Measurements from ENCODE around the gene NR1H3.
A peak's percentile ranks its signal among the peaks of the same experiment; 100 is the strongest.

Gene NR1H3

GRCh38 chr11:47270331-47271271 lies 12.8 kb downstream of the NR1H3 start:
- TF ChIP-seq CTCF (conservative IDR thresholded peaks at IDR 0.05), result peak; percentile 39
- TF ChIP-seq ZFX (IDR thresholded peaks at IDR 0.05), result no peak
- peak overlapping the region; percentile 96 for H3K27ac ChIP-seq

GRCh38 chr11:47271328-47271727 lies 13.5 kb downstream of the NR1H3 start:
- TF ChIP-seq ZFX (IDR thresholded peaks at IDR 0.05), result no peak
- TF ChIP-seq CTCF (conservative IDR thresholded peaks at IDR 0.05), result no peak
- H3K27ac ChIP-seq, result no peak overlapping the region

GRCh38 chr11:47271961-47272661 lies 14.3 kb downstream of the NR1H3 start:
- no peak overlapping the region for H3K27ac ChIP-seq
- no peak for TF ChIP-seq CTCF (conservative IDR thresholded peaks at IDR 0.05)
- TF ChIP-seq ZFX (IDR thresholded peaks at IDR 0.05), result no peak

GRCh38 chr11:47272706-47273105 lies 14.9 kb downstream of the NR1H3 start:
- H3K27ac ChIP-seq, result no peak overlapping the region
- TF ChIP-seq ZFX (IDR thresholded peaks at IDR 0.05), result no peak
- TF ChIP-seq CTCF (conservative IDR thresholded peaks at IDR 0.05), result no peak

- TF ChIP-seq CTCF (conservative IDR thresholded peaks at IDR 0.05) (no peak), ZFX (IDR thresholded peaks at IDR 0.05) (no peak)
These were observed 16.9 kb downstream of the NR1H3 start for GRCh38 chr11:47274495-47275235.

GRCh38 chr11:47276923-47277322 lies 19.1 kb downstream of the NR1H3 start:
- H3K27ac ChIP-seq, result no peak overlapping the region
- no peak for TF ChIP-seq ZFX (IDR thresholded peaks at IDR 0.05)
- no peak for TF ChIP-seq CTCF (conservative IDR thresholded peaks at IDR 0.05)

More at GRCh38 chr11:47274495-47275235, 16.9 kb downstream of the NR1H3 start:
- H3K27ac ChIP-seq, result no peak overlapping the region

All from C4-2B (cell line).